ENCODE measurements around the gene PKHD1. TPM values are rescaled to one million over a fixed set of nuclear protein-coding genes. Genes with fewer than 3 reads are reported as not detected.

The PKHD1 gene
- total RNA-seq, 1 experiment from 2014 or later: 0.09 TPM

- peaks cover 14 to 15% of the 10 kb centered on the region in 2 experiments for H3K4me1 Mint-ChIP-seq
- Histone ChIP-seq H3K9ac (ENCODE audit: extremely low read depth, insufficient read length, low read length) (no peak overlapping the region), H2BK12ac (ENCODE audit: insufficient read length, low read depth, low read length) (no peak overlapping the region), H3K14ac (ENCODE audit: insufficient read depth, low read length) (no peak overlapping the region), H2BK20ac (ENCODE audit: low read depth, low read length, poor library complexity, severe bottlenecking) (no peak overlapping the region), H3T11ph (ENCODE audit: low read length) (no peak overlapping the region), H3K9me3 (ENCODE audit: control insufficient read depth, low read depth, low read length) (no peaks in the 10 kb centered on the region), H3K4ac (ENCODE audit: low read depth, low read length) (no peak overlapping the region), H3K79me2 (ENCODE audit: insufficient read depth, low read length) (no peaks in the 10 kb centered on the region), H4K91ac (ENCODE audit: insufficient read length, low read depth, low read length) (no peak overlapping the region), H3K27ac (ENCODE audit: insufficient read length, low read depth, low read length) (no peak overlapping the region), H2AK5ac (ENCODE audit: insufficient read length, low read length) (no peak overlapping the region), H4K20me1 (ENCODE audit: control insufficient read depth, insufficient read depth, insufficient read length) (no peaks in the 10 kb centered on the region), H3K4me2 (ENCODE audit: insufficient read depth, insufficient read length, low read length) (no peak overlapping the region), H2BK15ac (ENCODE audit: low read depth, low read length) (no peak overlapping the region), H3K56ac (ENCODE audit: insufficient read length, low read depth, low read length) (no peak overlapping the region), H2BK5ac (ENCODE audit: insufficient read length, low read length) (no peak overlapping the region), H3K18ac (ENCODE audit: insufficient read length, low read depth, low read length) (no peak overlapping the region), H3K23me2 (ENCODE audit: insufficient read length, low read depth, low read length, poor library complexity, severe bottlenecking) (no peaks in the 10 kb centered on the region), H3K23ac (ENCODE audit: insufficient read length, low read depth, low read length) (no peak overlapping the region), H3K4me1 (ENCODE audit: insufficient read depth, low read length) (no peaks in the 10 kb centered on the region; the same call in 1 of the 2 replicates), H3K79me1 (ENCODE audit: insufficient read depth, low read depth, low read length, poor library complexity, severe bottlenecking) (no peaks in the 10 kb centered on the region), H2AFZ (ENCODE audit: low read length) (no peak overlapping the region), H3K27me3 (ENCODE audit: insufficient read depth, low read length) (no peaks in the 10 kb centered on the region), H2BK120ac (ENCODE audit: low read depth, low read length, poor library complexity, severe bottlenecking) (no peak overlapping the region), H4K5ac (ENCODE audit: insufficient read length, low read depth, low read length) (no peak overlapping the region), H4K8ac (replicated peaks; ENCODE audit: insufficient read length, low read depth, low read length) (no peak overlapping the region)
- H3K4me3 Mint-ChIP-seq: no peak overlapping the region
- H3K9me3 Mint-ChIP-seq: no peaks in the 10 kb centered on the region
- no peaks in the 10 kb centered on the region for H3K27me3 Mint-ChIP-seq (ENCODE audit: low read depth)
- TF ChIP-seq CTCF (conservative IDR thresholded peaks at IDR 0.05): no peak
- H3K27ac Mint-ChIP-seq: no peak overlapping the region; a peak in 1 of 7 replicates
- no peaks in the 10 kb centered on the region; a peak in 2 of 7 replicates for H3K36me3 Mint-ChIP-seq (ENCODE audit: insufficient read depth in 1 of 3, low read depth in 3 of 3)
- DNase-seq: no peak
Measured at GRCh38 chr6:52106994-52107393, 19.6 kb upstream of the PKHD1 start.
